Type B pancreatic cell (in vitro differentiated cells): Measurements from ENCODE around the gene DENND4A. TPM values are rescaled to one million over a fixed set of nuclear protein-coding genes. Genes with fewer than 3 reads are reported as not detected.

Source experiments
- DNase-seq: peaks from one replicate; pipeline ENCODE4 v3.0.0; 2021; ENCODE audit warnings: mixed read lengths; ENCODE audit not compliant: unreplicated experiment; ENCODE audit errors: extremely low spot score
- H3K27ac Mint-ChIP-seq: 2 replicates; pipeline ENCODE4 v1.8.0; 2021; ENCODE audit warnings: mild to moderate bottlenecking, mixed read lengths
- H3K27me3 Mint-ChIP-seq: 2 replicates; pipeline ENCODE4 v1.8.0; 2021; ENCODE audit warnings: mixed read lengths
- H3K36me3 Mint-ChIP-seq: 2 replicates; pipeline ENCODE4 v1.8.0; 2021; ENCODE audit warnings: mixed read lengths
- H3K4me1 Mint-ChIP-seq: one replicate; pipeline ENCODE4 v1.8.0; 2021; ENCODE audit warnings: mixed read lengths; ENCODE audit not compliant: unreplicated experiment
- H3K4me3 Mint-ChIP-seq: 2 replicates; pipeline ENCODE4 v1.8.0; 2021; ENCODE audit warnings: mild to moderate bottlenecking, mixed read lengths
- H3K9me3 Mint-ChIP-seq: 2 replicates; pipeline ENCODE4 v1.8.0; 2021; ENCODE audit warnings: mixed read lengths
- CTCF ChIP-seq: fragments of 200-600 bp; sonication (generic); conservative IDR thresholded peaks from 2 replicates; pipeline ENCODE4 v1.5.0; 2021; ENCODE audit warnings: antibody characterized with exemption, mild to moderate bottlenecking
- total RNA-seq: library from RNA; stranded (reverse); gene quantifications from 2 replicates; pipeline ENCODE4 v1.2.1, GENCODE V29; 2021; ENCODE audit warnings: low replicate concordance

Gene DENND4A
- total RNA-seq, 1 donor from 2014 or later, result 13.4 TPM

- H3K27ac Mint-ChIP-seq, result peak overlapping the region; percentile 95
- peak overlapping the region; percentile 74 for H3K4me3 Mint-ChIP-seq
- no peak for TF ChIP-seq CTCF
- no peaks in the 10 kb centered on the region for H3K27me3 Mint-ChIP-seq
- peaks cover 52% of the 10 kb centered on the region for H3K4me1 Mint-ChIP-seq
- no peaks in the 10 kb centered on the region for H3K36me3 Mint-ChIP-seq
- no peaks in the 10 kb centered on the region for H3K9me3 Mint-ChIP-seq
- DNase-seq, result peak; percentile 72
Measured at GRCh38 chr15:65832549-65833364, 40.7 kb upstream of the DENND4A start.

- no peak overlapping the region for H3K4me3 Mint-ChIP-seq
- H3K4me1 Mint-ChIP-seq, result peaks cover 41% of the 10 kb centered on the region
- no peaks in the 10 kb centered on the region for H3K27me3 Mint-ChIP-seq
Measured at GRCh38 chr15:65829130-65829764, 37.2 kb upstream of the DENND4A start.

GRCh38 chr15:65828585-65828984 lies 36.5 kb upstream of the DENND4A start:
- peak overlapping the region; percentile 41 for H3K27ac Mint-ChIP-seq
- no peaks in the 10 kb centered on the region for H3K27me3 Mint-ChIP-seq
- no peak for TF ChIP-seq CTCF
- H3K9me3 Mint-ChIP-seq, result no peaks in the 10 kb centered on the region
- H3K36me3 Mint-ChIP-seq, result no peaks in the 10 kb centered on the region
- DNase-seq, result no peak
- H3K4me1 Mint-ChIP-seq, result peaks cover 38% of the 10 kb centered on the region
- H3K4me3 Mint-ChIP-seq, result no peak overlapping the region

More at GRCh38 chr15:65829130-65829764, 37.2 kb upstream of the DENND4A start:
- peak overlapping the region; percentile 41 for H3K27ac Mint-ChIP-seq
- TF ChIP-seq CTCF, result peak; percentile 66
- no peaks in the 10 kb centered on the region for H3K36me3 Mint-ChIP-seq
- H3K9me3 Mint-ChIP-seq, result no peaks in the 10 kb centered on the region
- no peak for DNase-seq

GRCh38 chr15:65827065-65827464 lies 35.0 kb upstream of the DENND4A start:
- peak overlapping the region; percentile 57 for H3K27ac Mint-ChIP-seq
- H3K4me3 Mint-ChIP-seq, result peak overlapping the region; percentile 34
- TF ChIP-seq CTCF, result no peak
- no peak for DNase-seq
- H3K4me1 Mint-ChIP-seq, result peaks cover 23% of the 10 kb centered on the region
- H3K27me3 Mint-ChIP-seq, result no peaks in the 10 kb centered on the region
- no peaks in the 10 kb centered on the region for H3K36me3 Mint-ChIP-seq
- no peaks in the 10 kb centered on the region for H3K9me3 Mint-ChIP-seq

- Mint-ChIP-seq H3K4me3 (no peak overlapping the region), H3K4me1 (peaks cover 20% of the 10 kb centered on the region), H3K9me3 (no peaks in the 10 kb centered on the region), H3K27ac (no peak overlapping the region), H3K27me3 (no peaks in the 10 kb centered on the region), H3K36me3 (no peaks in the 10 kb centered on the region)
- no peak for TF ChIP-seq CTCF
- no peak for DNase-seq
Measured at GRCh38 chr15:65824941-65825544, 33.0 kb upstream of the DENND4A start.
